GM06990 (cell line): ENCODE results near the gene BTRC.

Experiments
- DNase-seq: peaks from one replicate; pipeline ENCODE4 v3.0.0-alpha.2; 2011; ENCODE audit not compliant: insufficient read length; ENCODE audit errors: extremely low read depth
- H3K27me3 ChIP-seq: replicated peaks from 2 replicates; pipeline ENCODE4 v1.6.0; 2011; ENCODE audit warnings: low read length; ENCODE audit not compliant: control insufficient read depth, insufficient read depth
- H3K36me3 ChIP-seq: 2 replicates; pipeline ENCODE4 v1.5.1; 2011; ENCODE audit warnings: low read length; ENCODE audit not compliant: control insufficient read depth, insufficient read depth
- H3K4me3 ChIP-seq: replicated peaks from 2 replicates; pipeline ENCODE4 v1.5.1; 2011; ENCODE audit warnings: low read depth, mild to moderate bottlenecking, control low read depth, low read length
- CTCF ChIP-seq: IDR thresholded peaks from 2 replicates; pipeline ENCODE4 v1.5.1; 2011; ENCODE audit warnings: low read length, control low read depth, mild to moderate bottlenecking, inconsistent platforms; ENCODE audit not compliant: insufficient read depth, poor library complexity, severe bottlenecking

The BTRC gene

GRCh38 chr10:101529725-101530553 is 176.0 kb downstream of the BTRC start:
- TF ChIP-seq CTCF, result no peak
- no peak for DNase-seq

GRCh38 chr10:101535949-101536348 is 182.0 kb downstream of the BTRC start:
- H3K27me3 ChIP-seq, result no peaks in the 10 kb centered on the region
- H3K36me3 ChIP-seq, result no peaks in the 10 kb centered on the region; the same call in 1 of the 2 replicates
- no peak for TF ChIP-seq CTCF
- no peak overlapping the region for H3K4me3 ChIP-seq
- no peak for DNase-seq

More at GRCh38 chr10:101529725-101530553, 176.0 kb downstream of the BTRC start:
- no peaks in the 10 kb centered on the region for H3K27me3 ChIP-seq
- H3K4me3 ChIP-seq, result no peak overlapping the region
- H3K36me3 ChIP-seq, result no peaks in the 10 kb centered on the region; the same call in 1 of the 2 replicates

GRCh38 chr10:101536800-101537199 is 182.8 kb downstream of the BTRC start:
- peak; percentile 53 for TF ChIP-seq CTCF
- no peak for DNase-seq
- no peak overlapping the region for H3K4me3 ChIP-seq

GRCh38 chr10:101538446-101538845 is 184.5 kb downstream of the BTRC start:
- Histone ChIP-seq H3K36me3 (no peaks in the 10 kb centered on the region; the same call in 1 of the 2 replicates), H3K4me3 (no peak overlapping the region), H3K27me3 (no peaks in the 10 kb centered on the region)
- no peak for DNase-seq
- TF ChIP-seq CTCF, result no peak

More at GRCh38 chr10:101536800-101537199, 182.8 kb downstream of the BTRC start:
- Histone ChIP-seq H3K36me3 (no peaks in the 10 kb centered on the region; the same call in 1 of the 2 replicates), H3K27me3 (no peaks in the 10 kb centered on the region)

- TF ChIP-seq CTCF, result no peak
- Histone ChIP-seq H3K27me3 (no peaks in the 10 kb centered on the region), H3K36me3 (no peaks in the 10 kb centered on the region), H3K4me3 (no peak overlapping the region)
- no peak for DNase-seq
These were observed 191.9 kb downstream of the BTRC start for GRCh38 chr10:101545898-101546297.
